ENCODE results near the gene NFIX.
"Not testable (repeated sequence)": the region's sequence is repeated elsewhere in the genome, so short reads cannot be mapped to it uniquely, and the experiment has no call there.

Gene NFIX

DNA sequence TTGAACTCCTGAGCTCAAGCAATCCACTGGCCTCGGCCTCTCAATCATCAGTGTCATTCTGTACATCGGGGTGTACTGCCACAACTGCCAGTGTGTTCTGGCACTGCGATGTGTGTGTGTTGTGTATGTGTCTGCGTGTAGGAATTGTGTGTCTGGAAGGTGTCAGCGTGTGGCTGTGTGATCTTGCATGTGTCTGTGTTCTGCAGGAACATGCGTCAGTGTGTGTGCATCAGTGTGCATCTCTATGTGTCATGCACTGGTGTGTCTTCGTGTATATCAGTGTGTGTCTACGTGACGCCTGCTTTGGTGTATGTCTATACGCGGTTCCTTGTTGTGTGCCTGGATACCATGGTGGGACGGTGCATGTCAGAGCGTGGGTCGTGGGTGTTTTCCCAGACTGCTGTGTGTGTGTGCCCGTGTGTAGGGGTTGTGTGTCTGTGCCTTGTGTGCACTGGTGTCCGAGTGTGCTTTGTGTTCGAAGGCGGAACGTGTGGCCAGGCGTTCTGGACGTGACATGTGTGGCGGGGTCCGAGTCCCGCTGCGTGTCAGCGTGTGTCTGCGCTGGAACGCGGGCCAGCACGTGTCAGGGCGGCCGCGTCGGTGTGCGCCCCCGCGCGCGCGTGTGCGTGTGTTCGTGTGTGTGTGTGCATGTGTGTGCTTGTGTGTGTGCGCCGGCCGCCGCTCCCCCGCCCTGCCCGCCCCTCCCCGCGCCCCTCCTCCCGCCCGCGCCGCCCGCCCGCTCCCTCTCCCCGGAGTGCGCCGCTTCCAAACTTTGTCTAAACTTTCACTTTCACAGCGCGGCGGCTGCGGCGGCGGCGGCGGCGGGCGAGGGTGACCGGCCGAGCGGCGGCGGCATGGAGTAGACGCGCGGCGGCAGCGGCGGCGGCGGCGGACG lies at the start of gene NFIX:
NFIX (plus strand) TSS at position 775 of the 895 bp plus-strand sequence. CDS start 363 bp downstream, outside the sequence.
- DNase-seq: peak in 26 of 51 donors; percentile 11 to 69 (median 47)

DNA sequence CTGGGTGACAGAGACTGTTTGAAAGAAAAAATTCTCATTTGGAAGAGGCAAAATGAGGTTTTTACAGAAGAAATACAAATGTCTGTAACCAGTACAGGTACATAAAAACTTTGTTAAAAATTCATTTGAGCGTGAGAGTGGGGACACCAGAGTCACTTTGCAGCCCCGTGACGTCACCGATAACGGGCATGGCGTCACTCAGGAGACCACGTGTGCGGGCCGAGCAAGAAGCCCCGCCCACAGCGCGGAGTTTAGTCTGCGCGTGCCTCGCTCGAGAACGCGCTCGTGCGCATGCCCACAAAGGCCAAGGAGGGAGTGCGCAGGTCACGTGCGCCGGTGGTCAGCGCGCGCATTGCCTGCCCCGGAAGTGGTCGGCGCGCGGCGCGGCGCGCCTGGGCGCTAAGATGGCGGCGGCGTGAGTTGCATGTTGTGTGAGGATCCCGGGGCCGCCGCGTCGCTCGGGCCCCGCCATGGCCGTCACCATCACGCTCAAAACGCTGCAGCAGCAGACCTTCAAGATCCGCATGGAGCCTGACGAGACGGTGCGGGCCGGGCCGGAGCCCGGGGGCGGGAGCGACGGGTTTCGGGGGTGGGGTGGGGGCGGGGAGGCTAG lies 49.7 kb upstream of the NFIX start, which contains the start of gene RAD23A:
RAD23A (plus strand) TSS at position 384 of the 613 bp plus-strand sequence; CDS start at position 471, 87 bp downstream.
- DNase-seq: peak; percentile 50 to 94 (median 86)

DNA sequence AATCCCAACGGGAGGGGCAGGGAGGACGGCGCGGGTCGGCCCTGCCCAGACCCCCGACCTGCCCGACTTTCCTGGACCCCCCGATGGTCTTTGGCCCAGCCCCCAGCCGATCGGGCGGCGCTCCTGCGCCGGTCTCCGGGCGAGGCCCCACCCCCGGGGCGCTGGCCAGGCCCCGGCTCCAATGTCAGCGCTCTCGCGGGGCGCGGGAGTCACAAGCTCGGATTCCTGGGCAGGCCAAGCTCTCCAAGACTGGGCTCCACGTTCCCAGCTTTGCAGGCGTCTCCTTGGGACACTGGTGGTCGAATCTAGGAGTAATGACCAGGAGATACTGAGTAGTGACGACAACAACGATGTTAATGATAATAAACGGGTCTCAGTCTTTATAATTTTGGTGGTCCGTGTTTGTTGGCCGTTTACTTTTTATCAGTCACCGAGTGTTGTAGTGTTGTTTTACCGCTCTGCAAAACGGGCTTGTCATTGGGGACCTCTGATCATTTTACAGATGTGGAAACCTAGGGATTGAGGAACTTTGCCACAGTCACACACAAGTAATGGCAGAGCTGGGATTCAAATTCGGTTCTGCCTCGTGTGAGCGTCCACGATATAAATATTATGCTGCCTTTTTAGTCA lies 49.1 kb upstream of the NFIX start:
- peak in 20 of 51 donors; percentile 12 to 72 (median 46) for DNase-seq

DNA sequence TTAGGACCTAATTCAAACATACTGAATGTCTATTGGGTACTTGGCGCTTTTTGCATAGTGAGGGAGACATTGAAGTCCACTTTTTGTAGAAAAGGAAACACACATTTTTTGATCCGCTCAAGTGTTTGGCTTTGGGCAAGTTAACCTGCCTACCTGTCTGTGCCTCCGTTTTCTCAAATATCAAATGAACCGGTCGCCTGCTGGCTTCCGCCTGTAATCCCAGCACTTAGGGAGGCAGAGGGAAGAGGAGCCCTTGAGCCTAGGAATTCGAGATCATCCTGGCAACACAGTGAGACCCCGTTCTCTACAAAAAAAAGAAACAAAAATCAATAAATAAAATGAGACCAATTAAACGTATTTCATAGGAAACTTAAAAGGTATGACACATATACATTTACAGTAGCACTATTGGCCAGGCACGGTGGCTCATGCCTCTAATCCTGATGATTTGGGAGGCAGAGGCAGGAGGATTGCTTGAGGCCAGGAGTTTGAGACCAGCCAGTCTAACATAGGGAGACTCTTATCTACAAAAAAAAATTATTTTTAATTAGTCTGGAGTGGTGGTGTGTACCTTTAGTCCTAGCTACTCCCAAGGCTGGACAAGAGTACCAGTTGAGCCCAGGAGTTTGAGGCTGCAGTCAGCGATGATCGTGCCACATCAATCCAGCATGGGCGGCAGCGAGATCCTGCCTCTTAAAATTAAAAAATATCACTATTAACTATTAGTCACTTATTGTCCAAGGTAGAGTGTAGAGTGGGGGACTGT lies 48.4 kb upstream of the NFIX start:
- DNase-seq: no peak

DNA sequence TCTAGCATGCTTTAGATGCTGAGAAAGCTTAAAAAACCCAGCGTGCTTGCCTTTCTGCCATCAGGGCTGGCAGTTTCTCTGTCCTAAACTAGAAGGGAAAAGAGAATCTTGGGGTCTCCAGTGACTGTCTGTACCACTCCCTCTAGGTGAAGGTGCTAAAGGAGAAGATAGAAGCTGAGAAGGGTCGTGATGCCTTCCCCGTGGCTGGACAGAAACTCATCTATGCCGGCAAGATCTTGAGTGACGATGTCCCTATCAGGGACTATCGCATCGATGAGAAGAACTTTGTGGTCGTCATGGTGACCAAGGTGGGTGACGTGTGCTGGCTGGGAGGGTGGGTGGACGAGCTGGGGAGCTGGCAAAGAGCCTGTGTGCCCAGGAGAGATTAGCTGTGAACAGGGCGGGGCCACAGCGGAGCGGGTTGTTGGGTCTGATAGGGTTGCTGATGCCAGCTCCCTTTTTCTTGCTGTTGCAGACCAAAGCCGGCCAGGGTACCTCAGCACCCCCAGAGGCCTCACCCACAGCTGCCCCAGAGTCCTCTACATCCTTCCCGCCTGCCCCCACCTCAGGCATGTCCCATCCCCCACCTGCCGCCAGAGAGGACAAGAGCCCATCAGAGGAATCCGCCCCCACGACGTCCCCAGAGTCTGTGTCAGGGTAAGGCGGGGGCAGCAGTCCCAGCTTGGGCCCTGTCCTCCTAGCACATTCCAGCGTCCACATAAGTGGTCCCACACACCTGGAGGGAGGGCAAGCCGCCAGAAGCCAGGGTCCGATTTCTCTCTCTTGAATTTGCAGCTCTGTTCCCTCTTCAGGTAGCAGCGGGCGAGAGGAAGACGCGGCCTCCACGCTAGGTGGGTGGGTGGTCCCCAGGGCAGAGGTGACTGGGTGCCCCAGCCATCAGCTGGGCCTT lies 47.3 kb upstream of the NFIX start:
- DNase-seq: no peak

DNA sequence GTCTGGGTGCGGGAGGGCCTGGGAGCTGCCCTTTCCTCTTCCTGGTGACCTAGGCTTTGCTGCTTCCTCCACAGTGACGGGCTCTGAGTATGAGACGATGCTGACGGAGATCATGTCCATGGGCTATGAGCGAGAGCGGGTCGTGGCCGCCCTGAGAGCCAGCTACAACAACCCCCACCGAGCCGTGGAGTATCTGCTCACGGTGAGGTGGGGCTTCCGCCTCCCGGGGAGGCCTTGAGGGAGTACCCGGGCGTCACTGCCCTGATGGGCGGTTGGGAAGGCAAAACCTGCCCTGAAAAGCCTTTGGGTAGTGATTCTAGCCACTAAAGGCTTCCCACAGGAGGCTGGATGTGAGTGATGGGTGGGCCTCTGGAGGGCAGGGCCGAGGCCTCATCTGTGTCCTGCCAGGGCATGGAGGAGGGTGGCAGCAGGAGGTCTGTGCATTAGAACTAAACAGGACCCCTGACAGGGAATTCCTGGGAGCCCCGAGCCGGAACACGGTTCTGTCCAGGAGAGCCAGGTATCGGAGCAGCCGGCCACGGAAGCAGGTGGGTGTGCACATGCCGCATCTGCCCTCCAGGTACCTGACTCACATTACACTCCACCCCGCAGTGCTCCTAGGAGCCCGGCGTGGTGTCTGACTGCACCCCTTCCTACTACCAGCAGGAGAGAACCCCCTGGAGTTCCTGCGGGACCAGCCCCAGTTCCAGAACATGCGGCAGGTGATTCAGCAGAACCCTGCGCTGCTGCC lies 46.5 kb upstream of the NFIX start:
- no peak for DNase-seq

DNA sequence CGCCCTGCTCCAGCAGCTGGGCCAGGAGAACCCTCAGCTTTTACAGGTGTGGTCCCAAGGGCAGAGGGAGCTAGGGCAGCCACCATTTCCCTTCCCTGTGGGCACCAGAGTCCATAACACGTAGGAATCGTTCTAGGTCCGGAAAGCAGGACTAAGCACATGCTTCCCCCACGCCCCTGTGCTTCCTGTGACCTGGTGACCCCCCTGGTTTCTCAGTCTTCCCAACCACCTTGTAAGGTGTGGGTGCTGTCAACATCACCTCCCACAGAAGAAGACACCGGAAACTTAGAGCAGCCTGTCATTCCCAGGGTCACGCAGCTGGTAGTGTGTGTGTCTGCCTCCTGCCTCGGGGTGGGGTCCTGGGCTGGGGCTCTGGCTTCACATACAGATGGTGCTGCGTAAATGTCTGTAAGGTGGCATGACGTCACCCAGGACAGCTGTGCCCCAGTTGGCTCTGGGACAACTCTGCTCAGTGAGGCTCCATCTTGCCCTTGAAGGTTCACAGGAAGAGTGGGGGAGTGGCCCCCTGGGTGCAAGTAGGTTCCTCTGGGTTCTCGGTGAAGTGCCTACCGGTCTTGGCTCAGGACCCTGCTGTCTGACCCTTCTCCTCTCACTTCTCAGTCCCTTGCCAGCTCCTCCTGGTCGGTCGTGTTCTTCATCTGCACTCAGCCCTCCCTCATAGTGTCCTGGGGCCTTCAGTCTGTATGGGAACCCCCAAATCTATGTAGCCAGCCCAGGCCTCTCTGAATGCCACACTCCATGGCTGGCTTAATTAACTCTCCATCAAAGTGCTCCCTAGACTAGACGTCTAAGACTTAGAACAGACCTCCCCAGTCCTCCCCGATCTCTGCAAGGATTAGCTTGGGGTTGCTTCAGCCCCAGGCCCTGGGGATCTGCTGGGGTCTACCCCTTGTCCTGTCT lies 45.7 kb upstream of the NFIX start:
- DNase-seq: no peak

DNA sequence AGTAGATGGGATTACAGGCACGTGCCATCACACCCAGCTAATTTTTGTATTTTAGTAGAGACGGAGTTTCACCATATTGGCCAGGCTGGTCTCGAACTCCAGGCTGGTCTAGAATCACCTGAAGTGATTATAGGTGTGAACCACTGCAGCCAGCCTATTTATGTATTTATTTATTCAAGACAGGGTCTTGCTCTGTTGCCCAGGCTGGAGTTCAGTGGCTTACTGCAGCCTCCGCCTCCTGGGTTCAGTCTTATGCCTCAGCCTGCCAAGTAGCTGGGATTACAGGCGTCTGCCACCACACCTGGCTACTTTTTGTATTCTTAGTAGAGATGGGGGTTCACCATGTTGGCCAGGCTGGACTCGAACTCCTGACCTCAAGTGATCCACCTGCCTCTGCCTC lies 43.2 kb upstream of the NFIX start:
- not testable (repeated sequence) for DNase-seq

DNA sequence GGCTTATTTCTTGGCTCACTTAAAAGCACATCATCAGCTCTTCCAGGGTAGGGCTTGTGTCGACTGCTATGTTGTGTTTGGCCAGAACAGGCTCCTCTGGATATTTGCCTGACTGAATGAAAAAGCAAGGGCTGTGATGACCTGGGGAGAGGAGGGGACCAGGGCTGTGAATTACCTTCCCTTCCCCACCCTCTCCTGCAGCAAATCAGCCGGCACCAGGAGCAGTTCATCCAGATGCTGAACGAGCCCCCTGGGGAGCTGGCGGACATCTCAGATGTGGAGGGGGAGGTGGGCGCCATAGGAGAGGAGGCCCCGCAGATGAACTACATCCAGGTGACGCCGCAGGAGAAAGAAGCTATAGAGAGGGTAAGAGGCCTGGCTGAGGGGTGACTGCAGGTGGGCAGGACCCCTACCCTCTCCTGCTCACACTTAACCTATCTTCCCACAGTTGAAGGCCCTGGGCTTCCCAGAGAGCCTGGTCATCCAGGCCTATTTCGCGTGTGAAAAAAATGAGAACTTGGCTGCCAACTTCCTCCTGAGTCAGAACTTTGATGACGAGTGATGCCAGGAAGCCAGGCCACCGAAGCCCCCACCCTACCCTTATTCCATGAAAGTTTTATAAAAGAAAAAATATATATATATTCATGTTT lies 42.7 kb upstream of the NFIX start:
- DNase-seq: peak in 6 of 51 donors; percentile 39 to 59 (median 48)

DNA sequence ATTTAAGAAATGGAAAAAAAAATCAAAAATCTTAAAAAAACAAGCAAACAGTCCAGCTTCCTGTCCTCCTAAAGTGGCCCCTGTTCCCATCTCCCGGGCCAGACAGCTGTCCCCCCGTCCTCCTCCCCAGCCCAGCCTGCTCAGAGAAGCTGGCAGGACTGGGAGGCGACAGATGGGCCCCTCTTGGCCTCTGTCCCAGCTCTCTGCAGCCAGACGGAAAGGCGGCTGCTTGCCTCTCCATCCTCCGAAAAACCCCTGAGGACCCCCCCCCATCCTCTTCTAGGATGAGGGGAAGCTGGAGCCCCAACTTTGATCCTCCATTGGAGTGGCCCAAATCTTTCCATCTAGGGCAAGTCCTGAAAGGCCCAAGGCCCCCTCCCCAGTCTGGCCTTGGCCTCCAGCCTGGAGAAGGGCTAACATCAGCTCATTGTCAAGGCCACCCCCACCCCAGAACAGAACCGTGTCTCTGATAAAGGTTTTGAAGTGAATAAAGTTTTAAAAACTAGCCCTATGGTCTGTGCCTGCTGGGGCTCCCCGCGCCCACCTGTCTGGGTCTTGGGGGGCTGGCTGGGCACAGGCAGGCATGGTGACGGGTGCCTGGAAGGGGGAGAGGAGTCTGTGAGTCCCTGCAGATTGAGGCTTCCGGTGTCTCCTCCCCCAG lies 42.0 kb upstream of the NFIX start:
- DNase-seq: peak in 38 of 51 donors; percentile 4 to 75 (median 44)

DNA sequence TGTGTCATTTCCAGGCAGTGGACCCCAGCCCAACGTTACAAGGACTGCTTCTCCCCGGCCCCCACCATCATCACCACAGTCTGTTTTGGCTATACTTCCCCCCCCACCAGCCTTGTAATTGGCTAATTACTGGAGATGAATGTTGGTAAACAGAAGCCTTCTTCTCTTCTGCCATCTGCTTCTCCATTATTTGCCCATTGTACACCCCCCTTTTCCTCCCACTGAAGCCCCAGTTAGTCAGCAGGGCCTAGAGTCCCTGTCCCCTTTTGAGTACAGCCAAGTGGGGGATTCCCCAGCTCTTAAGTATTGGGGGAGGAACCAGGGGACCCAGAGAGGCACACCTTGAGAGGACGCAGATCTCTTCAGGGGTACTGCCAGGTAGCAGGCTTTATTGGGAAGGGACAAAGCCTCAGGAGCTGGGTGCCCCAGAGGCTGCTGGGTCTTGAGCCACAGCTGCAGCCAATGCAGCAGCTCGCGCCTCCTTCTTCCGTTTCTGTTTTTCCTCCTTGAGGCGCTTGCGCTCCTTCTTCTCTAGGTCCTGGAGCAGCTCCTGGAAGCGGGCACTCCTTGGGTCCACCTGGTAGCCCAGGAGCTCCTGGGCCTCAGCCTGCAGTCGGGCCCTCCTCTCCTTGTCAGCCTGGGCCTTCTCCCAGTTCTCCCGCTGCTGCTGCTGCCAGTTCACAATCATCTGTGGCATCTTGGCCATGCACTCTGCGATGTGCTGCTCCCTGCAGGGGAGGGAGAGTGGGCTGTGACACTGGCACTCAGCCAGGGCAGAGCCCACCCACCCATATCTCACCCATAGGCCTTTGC lies 41.3 kb upstream of the NFIX start:
- no peak for DNase-seq

DNA sequence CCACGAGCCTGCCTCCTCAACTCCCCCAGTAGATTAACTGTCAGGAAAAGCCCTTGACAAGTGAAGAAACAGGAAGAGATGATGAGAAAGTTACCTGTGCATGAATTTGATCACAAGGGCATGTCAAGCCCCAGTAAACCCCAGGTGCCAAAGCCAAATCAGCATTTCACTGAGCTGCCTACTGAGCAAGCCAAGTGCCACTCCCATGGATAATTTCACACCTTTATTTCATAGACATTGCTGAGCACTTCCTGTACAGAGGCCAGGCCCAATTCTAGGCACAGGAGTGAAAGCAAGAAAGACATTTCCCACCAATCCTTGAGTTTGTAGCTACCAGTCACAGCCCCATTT lies 40.7 kb upstream of the NFIX start:
- no peak for DNase-seq

DNA sequence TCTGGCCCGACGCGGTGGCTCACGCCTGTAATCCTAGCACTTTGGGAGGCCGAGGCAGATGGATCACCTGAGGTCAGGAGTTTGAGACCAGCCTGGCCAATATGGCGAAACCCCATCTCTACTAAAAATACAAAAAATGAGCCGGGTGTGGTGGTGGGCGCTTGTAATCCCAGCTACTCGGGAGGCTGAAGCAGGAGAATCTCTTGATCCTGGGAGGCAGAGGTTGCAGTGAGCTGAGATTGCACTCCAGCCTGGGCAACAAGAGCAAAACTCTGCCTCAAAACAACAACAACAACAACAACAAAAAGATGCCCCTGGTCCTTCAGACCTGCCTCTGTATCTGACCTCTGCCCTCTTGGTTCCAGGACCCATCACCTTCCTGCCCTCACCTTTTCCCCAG lies 39.7 kb upstream of the NFIX start:
- DNase-seq: not testable (repeated sequence)

DNA sequence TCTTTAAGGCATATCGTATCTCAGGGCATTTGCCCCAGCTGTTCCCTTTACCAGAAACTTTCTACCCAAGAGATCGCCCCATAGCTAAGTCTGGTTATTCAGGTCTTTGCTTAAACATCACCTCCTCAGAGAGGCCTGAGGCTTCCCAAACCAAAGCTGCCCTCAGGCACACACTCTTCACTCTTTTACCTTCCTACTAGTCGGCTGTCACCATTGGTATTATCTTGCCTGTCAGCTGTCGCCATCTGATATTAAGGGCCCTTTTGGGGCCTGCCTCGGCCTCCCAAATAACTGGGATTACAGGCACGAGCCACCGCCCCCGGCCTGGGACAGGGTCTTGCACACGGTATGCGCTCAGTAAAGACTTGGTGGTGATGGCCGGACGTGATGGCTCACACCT lies 39.3 kb upstream of the NFIX start:
- DNase-seq: no peak

DNA sequence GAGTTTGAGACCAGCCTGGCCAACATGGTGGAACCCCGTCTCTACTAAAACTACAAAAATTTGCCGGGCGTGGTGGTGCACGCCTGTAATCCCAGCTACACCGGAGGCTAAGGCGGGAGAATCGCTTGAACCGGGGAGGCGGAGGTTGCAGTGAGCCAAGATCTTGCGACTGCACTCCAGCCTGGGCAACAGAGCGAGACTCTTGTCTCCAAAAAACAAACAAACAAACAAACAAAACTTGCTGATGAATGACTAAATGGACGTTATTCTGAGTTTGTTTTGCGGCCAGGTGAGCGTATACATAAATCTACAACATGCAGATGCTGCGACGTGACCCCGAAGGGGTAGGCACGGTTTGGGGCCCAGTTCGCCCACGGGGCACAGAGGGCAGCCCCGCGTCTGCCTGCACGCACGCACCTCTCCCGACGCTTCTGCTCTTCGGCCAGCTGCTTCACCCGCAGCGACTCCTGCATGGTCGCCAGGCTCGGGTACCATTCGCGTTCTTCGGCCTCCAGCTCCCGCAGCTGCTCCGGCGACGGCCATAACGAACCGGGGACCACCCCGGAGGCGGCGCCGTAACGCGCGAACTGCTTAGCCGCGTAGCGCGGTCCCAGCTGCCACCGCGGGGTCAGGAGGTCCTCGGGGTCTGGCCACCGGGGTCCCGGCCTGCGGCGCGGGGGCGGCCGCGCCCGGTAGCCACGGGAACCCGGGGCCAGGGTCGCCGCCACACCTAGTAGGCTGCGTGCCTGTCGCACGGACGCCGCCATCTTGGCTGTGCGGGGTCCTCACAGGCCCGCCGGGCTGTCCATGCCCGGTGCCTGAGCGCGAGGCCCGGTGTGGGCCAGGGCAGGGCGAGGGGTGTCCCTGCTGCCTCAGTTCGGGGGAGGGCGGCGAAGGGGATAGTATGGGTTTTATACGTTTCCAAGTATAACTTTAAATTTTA lies 38.6 kb upstream of the NFIX start, which contains the start of gene GADD45GIP1:
GADD45GIP1 (minus strand) TSS at position 778 of the 943 bp plus-strand sequence; CDS start at position 767, 11 bp downstream.
- DNase-seq: peak in 42 of 51 donors; percentile 22 to 74 (median 49)
